ENCODE data around the gene NPFF. TPM values are rescaled to one million over a fixed set of nuclear protein-coding genes. Genes with fewer than 3 reads are reported as not detected.
"Not testable (repeated sequence)": the region's sequence is repeated elsewhere in the genome, so short reads cannot be mapped to it uniquely, and the experiment has no call there.

Gene NPFF
- total RNA-seq, 3 donors from 2014 or later (not counting 1 experiment from before 2014, with no cell fraction given) = not detected

DNA sequence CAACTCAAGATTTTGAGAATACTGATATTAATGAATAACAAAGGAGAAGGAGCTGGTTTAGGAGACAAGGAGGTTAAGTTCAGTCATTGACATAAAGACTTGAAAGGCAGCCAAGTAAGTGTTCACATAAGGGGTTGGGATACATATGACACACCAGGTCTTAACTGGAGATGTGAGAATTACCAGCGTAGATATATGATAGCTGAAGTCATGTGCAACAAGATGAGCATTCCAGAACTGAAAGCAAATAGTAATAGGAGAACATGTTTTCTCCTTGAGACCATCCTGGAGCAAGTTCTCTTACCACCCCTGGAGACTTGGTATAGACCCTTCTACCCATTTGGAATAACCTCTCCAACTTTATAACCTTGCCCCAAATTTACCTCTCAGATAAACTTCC lies 43.3 kb upstream of the NPFF start:
- 100% methylated on average over 1 of the region's 1 CpG for WGBS (ENCODE audit: insufficient coverage)
- no peaks in the 10 kb centered on the region for H3K4me1 Mint-ChIP-seq
- Histone ChIP-seq H3K4me1 (ENCODE audit: control insufficient read depth, insufficient read depth, low read length) (no peaks in the 10 kb centered on the region), H3K27ac (ENCODE audit: low read length) (no peak overlapping the region), H3K9me3 (ENCODE audit: control insufficient read depth, insufficient read depth, low read length) (no peaks in the 10 kb centered on the region), H3K36me3 (ENCODE audit: control insufficient read depth, insufficient read depth, low read length) (peaks cover 23% of the 10 kb centered on the region), H3K27me3 (ENCODE audit: control insufficient read depth, insufficient read depth, low read length) (no peaks in the 10 kb centered on the region), H3K4me3 (ENCODE audit: low read length) (no peak overlapping the region)
- H3K27me3 Mint-ChIP-seq (ENCODE audit: low read depth in 2 of 2) = no peaks in the 10 kb centered on the region
- no peaks in the 10 kb centered on the region for H3K9me3 Mint-ChIP-seq
- TF ChIP-seq, protein P1, sequence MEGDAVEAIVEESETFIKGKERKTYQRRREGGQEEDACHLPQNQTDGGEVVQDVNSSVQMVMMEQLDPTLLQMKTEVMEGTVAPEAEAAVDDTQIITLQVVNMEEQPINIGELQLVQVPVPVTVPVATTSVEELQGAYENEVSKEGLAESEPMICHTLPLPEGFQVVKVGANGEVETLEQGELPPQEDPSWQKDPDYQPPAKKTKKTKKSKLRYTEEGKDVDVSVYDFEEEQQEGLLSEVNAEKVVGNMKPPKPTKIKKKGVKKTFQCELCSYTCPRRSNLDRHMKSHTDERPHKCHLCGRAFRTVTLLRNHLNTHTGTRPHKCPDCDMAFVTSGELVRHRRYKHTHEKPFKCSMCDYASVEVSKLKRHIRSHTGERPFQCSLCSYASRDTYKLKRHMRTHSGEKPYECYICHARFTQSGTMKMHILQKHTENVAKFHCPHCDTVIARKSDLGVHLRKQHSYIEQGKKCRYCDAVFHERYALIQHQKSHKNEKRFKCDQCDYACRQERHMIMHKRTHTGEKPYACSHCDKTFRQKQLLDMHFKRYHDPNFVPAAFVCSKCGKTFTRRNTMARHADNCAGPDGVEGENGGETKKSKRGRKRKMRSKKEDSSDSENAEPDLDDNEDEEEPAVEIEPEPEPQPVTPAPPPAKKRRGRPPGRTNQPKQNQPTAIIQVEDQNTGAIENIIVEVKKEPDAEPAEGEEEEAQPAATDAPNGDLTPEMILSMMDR (IDR thresholded peaks at IDR 0.05) = no peak
- ATAC-seq (no peak), DNase-seq (no peak)
- H3K4me3 Mint-ChIP-seq = no peak overlapping the region
- no peak overlapping the region for H3K27ac Mint-ChIP-seq
- peaks cover 10% of the 10 kb centered on the region for H3K36me3 Mint-ChIP-seq
- intact Hi-C loops (cut with micrococcal nuclease) = no loop called here

DNA sequence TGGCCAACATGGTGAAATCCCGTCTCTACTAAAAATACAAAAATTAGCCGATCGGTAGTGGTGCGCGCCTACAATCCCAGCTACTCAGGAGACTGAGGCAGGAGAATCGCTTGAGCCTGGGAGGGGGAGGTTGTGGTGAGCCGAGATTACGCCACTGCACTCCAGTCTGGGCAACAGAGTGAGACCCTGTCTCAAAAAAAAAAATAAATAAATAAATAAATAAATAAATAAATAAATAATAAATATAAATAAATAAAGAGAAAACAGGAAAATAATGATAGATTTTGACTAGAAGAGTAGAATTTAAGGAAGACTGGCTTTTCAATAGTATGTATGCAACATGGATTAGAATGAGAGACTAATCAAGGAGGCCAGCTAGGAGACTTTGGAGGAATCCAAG lies 42.8 kb upstream of the NPFF start:
- H3K4me3 Mint-ChIP-seq; H3K27me3 Mint-ChIP-seq (ENCODE audit: low read depth in 2 of 2); H3K9me3 ChIP-seq (ENCODE audit: control insufficient read depth, insufficient read depth, low read length); H3K27ac Mint-ChIP-seq; DNase-seq; H3K4me1 ChIP-seq (ENCODE audit: control insufficient read depth, insufficient read depth, low read length); H3K36me3 Mint-ChIP-seq; H3K27ac ChIP-seq (ENCODE audit: low read length); H3K9me3 Mint-ChIP-seq; H3K4me1 Mint-ChIP-seq; ATAC-seq; H3K4me3 ChIP-seq (ENCODE audit: low read length); intact Hi-C loops (cut with micrococcal nuclease); H3K27me3 ChIP-seq (ENCODE audit: control insufficient read depth, insufficient read depth, low read length): not testable (repeated sequence)
- WGBS (ENCODE audit: insufficient coverage) = 96% methylated on average over 5 of the region's 8 CpGs
- H3K36me3 ChIP-seq (ENCODE audit: control insufficient read depth, insufficient read depth, low read length) = peaks cover 23% of the 10 kb centered on the region

DNA sequence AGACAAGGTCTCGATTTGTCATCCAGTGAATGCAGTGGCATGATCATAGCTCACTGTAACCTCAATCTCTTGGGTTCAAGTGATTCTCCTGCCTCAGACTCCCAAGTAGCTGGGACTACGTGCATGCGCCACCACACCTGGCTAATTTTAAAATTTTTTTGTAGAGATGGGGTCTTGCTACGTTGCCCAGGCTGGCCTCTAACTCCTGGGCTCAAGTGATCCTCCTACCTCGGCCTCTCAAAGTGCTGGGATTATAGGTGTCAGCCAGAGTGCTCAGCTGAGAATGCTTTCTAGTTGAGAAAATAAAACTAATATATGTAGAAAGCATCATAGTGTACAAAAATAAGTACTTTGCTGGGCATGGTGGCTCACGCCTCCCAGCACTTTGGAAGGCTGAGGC lies 41.1 kb upstream of the NPFF start:
- H3K9me3 ChIP-seq (ENCODE audit: control insufficient read depth, insufficient read depth, low read length); H3K4me1 Mint-ChIP-seq; ATAC-seq; H3K4me1 ChIP-seq (ENCODE audit: control insufficient read depth, insufficient read depth, low read length); H3K4me3 Mint-ChIP-seq; H3K36me3 Mint-ChIP-seq; H3K27ac Mint-ChIP-seq; H3K27ac ChIP-seq (ENCODE audit: low read length); DNase-seq; intact Hi-C loops (cut with micrococcal nuclease); H3K27me3 Mint-ChIP-seq (ENCODE audit: low read depth in 2 of 2); H3K9me3 Mint-ChIP-seq; H3K4me3 ChIP-seq (ENCODE audit: low read length); H3K27me3 ChIP-seq (ENCODE audit: control insufficient read depth, insufficient read depth, low read length): not testable (repeated sequence)
- H3K36me3 ChIP-seq (ENCODE audit: control insufficient read depth, insufficient read depth, low read length) = peaks cover 23% of the 10 kb centered on the region
- WGBS (ENCODE audit: insufficient coverage) = over 99% methylated on average over 6 of the region's 6 CpGs

DNA sequence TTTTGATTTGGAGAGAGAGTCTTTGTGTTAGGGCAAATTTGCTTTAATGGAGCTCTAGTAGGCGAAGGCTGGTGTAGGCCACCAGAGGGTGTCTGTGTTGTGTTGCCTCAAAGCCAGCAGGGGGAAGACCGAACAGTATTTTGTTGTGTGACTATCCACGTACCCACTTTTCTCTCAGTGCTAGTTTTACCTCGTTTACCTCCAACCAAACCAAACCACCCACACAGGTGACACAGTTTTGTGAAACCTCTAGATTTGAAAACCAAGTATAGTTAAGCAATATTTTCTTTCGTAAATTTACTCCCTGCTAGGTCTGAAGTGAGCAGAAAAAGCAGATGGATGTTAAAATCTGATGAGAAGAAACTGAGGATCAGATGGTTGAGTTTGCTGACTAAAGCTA lies 36.3 kb upstream of the NPFF start:
- ATAC-seq = peak; percentile 74 to 80 (median 77)
- Mint-ChIP-seq H3K27me3 (ENCODE audit: low read depth in 2 of 2) (no peaks in the 10 kb centered on the region), H3K4me1 (no peaks in the 10 kb centered on the region), H3K4me3 (no peak overlapping the region), H3K36me3 (no peaks in the 10 kb centered on the region), H3K27ac (peak overlapping the region; percentile 23 to 53), H3K9me3 (no peaks in the 10 kb centered on the region)
- peaks cover 28% of the 10 kb centered on the region for H3K36me3 ChIP-seq (ENCODE audit: control insufficient read depth, insufficient read depth, low read length)
- H3K27ac ChIP-seq (ENCODE audit: low read length) = no peak overlapping the region
- intact Hi-C loops (cut with micrococcal nuclease) = loop anchor here (1.0 kb wide), 1 partner anchor 133 kb away; the partner anchor contains the start of gene ATP5MC2
- TF ChIP-seq, protein P1 (IDR thresholded peaks at IDR 0.05) = no peak
- 36% methylated on average over 5 of the region's 5 CpGs for WGBS (ENCODE audit: insufficient coverage)
- no peaks in the 10 kb centered on the region for H3K4me1 ChIP-seq (ENCODE audit: control insufficient read depth, insufficient read depth, low read length)
- DNase-seq = peak in 1 of 2 donors; percentile 77
- H3K4me3 ChIP-seq (ENCODE audit: low read length) = no peak overlapping the region
- no peaks in the 10 kb centered on the region for H3K9me3 ChIP-seq (ENCODE audit: control insufficient read depth, insufficient read depth, low read length)
- H3K27me3 ChIP-seq (ENCODE audit: control insufficient read depth, insufficient read depth, low read length) = no peaks in the 10 kb centered on the region

Data from natural killer cell (primary cell).